Astrocyte (in vitro differentiated cells and primary cell): ENCODE data around the gene SEMA3B. TPM values are rescaled to one million over a fixed set of nuclear protein-coding genes. Genes with fewer than 3 reads are reported as not detected.

Source experiments
- DNase-seq: peaks from one replicate; pipeline ENCODE4 v3.0.0-alpha.2; 2010; ENCODE audit warnings: low read depth
- FAIRE-seq: peaks from 2 replicates; lab custom pipeline; 2011; peaks lifted over from hg19 to GRCh38; lab: Jason Lieb, UNC
- H2AFZ ChIP-seq: 2 replicates; pipeline ENCODE4 v1.6.0; 2012; ENCODE audit warnings: low read depth, low read length, inconsistent platforms
- H3K27ac ChIP-seq: 2 replicates; pipeline ENCODE4 v1.5.1; 2011; ENCODE audit warnings: low read depth, low read length, inconsistent platforms
- H3K27me3 ChIP-seq: 2 replicates; pipeline ENCODE4 v1.6.0; 2011; ENCODE audit warnings: low read length, inconsistent platforms; ENCODE audit not compliant: insufficient read depth
- H3K36me3 ChIP-seq: 2 replicates; pipeline ENCODE4 v1.5.1; 2011; ENCODE audit warnings: low read length, inconsistent platforms; ENCODE audit not compliant: insufficient read depth
- H3K4me1 ChIP-seq: 2 replicates; pipeline ENCODE4 v1.5.1; 2011; ENCODE audit warnings: low read length, inconsistent platforms; ENCODE audit not compliant: insufficient read depth
- H3K4me2 ChIP-seq: 2 replicates; pipeline ENCODE4 v1.6.0; 2012; ENCODE audit warnings: low read length, inconsistent platforms
- H3K4me3 ChIP-seq: 2 replicates; pipeline ENCODE4 v1.5.1; 2011; ENCODE audit warnings: low read depth, mild to moderate bottlenecking, low read length, inconsistent platforms; ENCODE audit not compliant: insufficient read depth
- H3K79me2 ChIP-seq: 2 replicates; pipeline ENCODE4 v1.6.0; 2012; ENCODE audit warnings: mild to moderate bottlenecking, low read length, inconsistent platforms; ENCODE audit not compliant: insufficient read depth
- H3K9ac ChIP-seq: 2 replicates; pipeline ENCODE4 v1.6.0; 2012; ENCODE audit warnings: mild to moderate bottlenecking, low read length, inconsistent platforms
- H3K9me3 ChIP-seq: 2 replicates; pipeline ENCODE4 v1.5.1; 2012; ENCODE audit warnings: low read depth, mild to moderate bottlenecking, low read length, inconsistent platforms; ENCODE audit not compliant: insufficient read depth
- H4K20me1 ChIP-seq: 2 replicates; pipeline ENCODE4 v1.6.0; 2012; ENCODE audit warnings: low read length, inconsistent platforms; ENCODE audit not compliant: insufficient read depth
- H3K27ac Mint-ChIP-seq: one replicate; pipeline ENCODE4 v1.8.0; 2021; ENCODE audit warnings: mild to moderate bottlenecking, mixed read lengths; ENCODE audit not compliant: unreplicated experiment
- H3K27me3 Mint-ChIP-seq: one replicate; pipeline ENCODE4 v1.8.0; 2021; ENCODE audit warnings: low read depth, mixed read lengths; ENCODE audit not compliant: unreplicated experiment
- H3K36me3 Mint-ChIP-seq: one replicate; pipeline ENCODE4 v1.8.0; 2021; ENCODE audit warnings: low read depth, mixed read lengths; ENCODE audit not compliant: unreplicated experiment
- H3K4me1 Mint-ChIP-seq: one replicate; pipeline ENCODE4 v1.8.0; 2021; ENCODE audit warnings: low read depth, mixed read lengths; ENCODE audit not compliant: unreplicated experiment
- H3K4me3 Mint-ChIP-seq: one replicate; pipeline ENCODE4 v1.8.0; 2021; ENCODE audit warnings: mild to moderate bottlenecking, moderate library complexity, mixed read lengths; ENCODE audit not compliant: unreplicated experiment
- H3K9me3 Mint-ChIP-seq: one replicate; pipeline ENCODE4 v1.8.0; 2021; ENCODE audit warnings: mild to moderate bottlenecking, mixed read lengths; ENCODE audit not compliant: unreplicated experiment
- EZH2 ChIP-seq: IDR thresholded peaks from 2 replicates; pipeline ENCODE4 v1.6.1; 2012; ENCODE audit warnings: mild to moderate bottlenecking, low read length, inconsistent platforms; ENCODE audit not compliant: insufficient read depth
- total RNA-seq: library from RNA; stranded (reverse); gene quantifications from 2 replicates; pipeline ENCODE4 v1.2.1, GENCODE V29; 2021
- TF ChIP-seq, protein P1 (sequence below): IDR thresholded peaks from 2 replicates; pipeline ENCODE4 v1.5.1; 2011; ENCODE audit warnings: low read depth, mild to moderate bottlenecking, inconsistent platforms, low read length, moderate library complexity; ENCODE audit not compliant: insufficient read depth

SEMA3B gene
- total RNA-seq, 1 donor from 2014 or later: 5.9 TPM

DNA sequence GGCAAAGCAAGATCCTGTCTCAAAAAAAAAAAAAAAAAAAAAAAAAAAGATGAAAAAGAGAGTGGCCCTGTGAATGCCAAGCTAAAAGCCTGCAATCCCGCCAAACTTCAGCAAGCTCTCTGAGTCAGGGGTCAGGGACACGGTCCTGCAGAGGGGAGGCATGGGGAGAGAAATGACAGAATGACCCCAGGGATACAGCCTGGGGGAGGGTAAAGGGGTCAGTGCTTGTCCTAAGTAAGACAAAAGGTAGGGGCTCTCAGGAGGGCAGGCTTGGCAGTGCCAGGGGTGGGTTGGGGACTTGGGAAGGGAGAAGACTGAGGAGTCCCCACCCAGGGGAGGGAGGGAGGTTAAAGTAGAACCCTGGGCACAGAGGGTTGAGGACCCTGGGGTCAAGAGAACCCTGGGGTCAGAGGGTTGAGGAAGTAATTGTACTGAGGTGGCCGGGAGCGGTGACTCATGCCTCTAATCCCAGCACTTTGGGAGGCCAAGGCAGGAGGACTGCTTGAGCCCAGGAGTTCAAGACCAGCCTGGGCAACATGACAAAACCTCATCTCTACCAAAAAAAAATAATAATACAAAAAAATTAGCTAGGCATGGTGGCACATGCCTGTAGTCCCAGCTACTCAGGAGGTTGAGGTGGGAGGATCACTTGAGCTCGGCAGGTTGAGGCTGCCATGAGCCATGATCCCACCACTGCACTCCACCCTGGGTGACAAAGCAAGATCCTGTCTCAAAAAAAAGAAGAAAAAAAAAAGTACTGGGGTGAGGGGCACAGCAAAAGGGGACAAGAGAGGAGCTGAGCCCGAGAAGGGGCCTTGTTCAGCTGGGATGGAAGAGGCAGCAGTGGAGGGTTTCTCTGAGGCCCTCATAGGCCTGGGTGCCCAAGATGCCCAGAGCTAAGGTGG, 5.2 kb upstream of the SEMA3B start:
- Histone ChIP-seq H3K79me2 (no peaks in the 10 kb centered on the region), H3K4me1 (peaks cover 40% of the 10 kb centered on the region), H3K4me2 (peak overlapping the region; percentile 67), H3K9me3 (no peaks in the 10 kb centered on the region), H4K20me1 (no peaks in the 10 kb centered on the region), H3K9ac (peak overlapping the region; percentile 34), H3K36me3 (peaks cover 3% of the 10 kb centered on the region), H3K27ac (peak overlapping the region; percentile 59), H2AFZ (no peak overlapping the region), H3K4me3 (no peak overlapping the region), H3K27me3 (no peaks in the 10 kb centered on the region)
- H3K9me3 Mint-ChIP-seq: no peaks in the 10 kb centered on the region
- no peak for TF ChIP-seq EZH2
- TF ChIP-seq, protein P1, sequence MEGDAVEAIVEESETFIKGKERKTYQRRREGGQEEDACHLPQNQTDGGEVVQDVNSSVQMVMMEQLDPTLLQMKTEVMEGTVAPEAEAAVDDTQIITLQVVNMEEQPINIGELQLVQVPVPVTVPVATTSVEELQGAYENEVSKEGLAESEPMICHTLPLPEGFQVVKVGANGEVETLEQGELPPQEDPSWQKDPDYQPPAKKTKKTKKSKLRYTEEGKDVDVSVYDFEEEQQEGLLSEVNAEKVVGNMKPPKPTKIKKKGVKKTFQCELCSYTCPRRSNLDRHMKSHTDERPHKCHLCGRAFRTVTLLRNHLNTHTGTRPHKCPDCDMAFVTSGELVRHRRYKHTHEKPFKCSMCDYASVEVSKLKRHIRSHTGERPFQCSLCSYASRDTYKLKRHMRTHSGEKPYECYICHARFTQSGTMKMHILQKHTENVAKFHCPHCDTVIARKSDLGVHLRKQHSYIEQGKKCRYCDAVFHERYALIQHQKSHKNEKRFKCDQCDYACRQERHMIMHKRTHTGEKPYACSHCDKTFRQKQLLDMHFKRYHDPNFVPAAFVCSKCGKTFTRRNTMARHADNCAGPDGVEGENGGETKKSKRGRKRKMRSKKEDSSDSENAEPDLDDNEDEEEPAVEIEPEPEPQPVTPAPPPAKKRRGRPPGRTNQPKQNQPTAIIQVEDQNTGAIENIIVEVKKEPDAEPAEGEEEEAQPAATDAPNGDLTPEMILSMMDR: no peak
- H3K27ac Mint-ChIP-seq: peak overlapping the region; percentile 20
- peaks cover 23% of the 10 kb centered on the region for H3K4me1 Mint-ChIP-seq
- FAIRE-seq: no peak
- peaks cover 2% of the 10 kb centered on the region for H3K27me3 Mint-ChIP-seq
- H3K36me3 Mint-ChIP-seq: no peaks in the 10 kb centered on the region
- DNase-seq: no peak
- no peak overlapping the region for H3K4me3 Mint-ChIP-seq

DNA sequence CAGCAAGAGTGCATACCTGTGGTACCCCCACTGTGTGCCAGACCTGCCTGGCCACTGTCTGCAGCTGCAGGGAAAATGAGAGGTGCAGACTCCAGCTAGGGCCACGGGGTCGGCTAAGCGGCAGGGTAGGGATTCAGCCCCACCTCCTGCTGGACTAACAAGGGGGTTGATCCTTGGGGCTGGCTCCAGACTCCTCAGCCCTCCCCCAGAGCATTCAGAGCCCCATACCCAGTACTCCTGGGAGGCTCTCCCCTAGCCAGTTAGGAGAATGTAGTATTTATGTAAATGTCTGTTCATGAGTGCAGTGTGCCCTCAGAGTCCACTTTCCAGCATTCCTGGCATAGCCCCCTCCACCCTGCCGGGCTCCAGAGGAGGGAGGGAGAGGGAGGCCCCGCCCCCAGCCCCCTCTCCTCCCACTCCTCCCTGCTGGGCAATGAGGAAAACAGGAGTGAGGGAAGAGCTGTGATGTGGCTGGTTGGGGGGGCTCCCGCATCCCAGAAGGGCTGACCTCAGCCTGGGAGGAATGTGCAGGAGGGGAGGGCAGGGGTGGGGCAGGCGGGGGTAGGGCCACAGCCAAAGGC, 4.5 kb upstream of the SEMA3B start:
- H3K4me3 Mint-ChIP-seq: no peak overlapping the region
- H3K4me2 ChIP-seq: peak overlapping the region; percentile 67
- TF ChIP-seq, protein P1: no peak
- no peak for TF ChIP-seq EZH2
- peak overlapping the region; percentile 81 for H3K27ac Mint-ChIP-seq
- H3K9me3 Mint-ChIP-seq: no peaks in the 10 kb centered on the region
- FAIRE-seq: no peak
- no peaks in the 10 kb centered on the region for H3K79me2 ChIP-seq
- H3K9me3 ChIP-seq: no peaks in the 10 kb centered on the region
- no peaks in the 10 kb centered on the region for H3K36me3 Mint-ChIP-seq
- peaks cover 47% of the 10 kb centered on the region for H3K4me1 ChIP-seq
- H3K4me3 ChIP-seq: no peak overlapping the region
- H4K20me1 ChIP-seq: no peaks in the 10 kb centered on the region
- peaks cover 3% of the 10 kb centered on the region for H3K27me3 Mint-ChIP-seq
- H3K9ac ChIP-seq: peak overlapping the region; percentile 58
- no peak overlapping the region for H2AFZ ChIP-seq
- DNase-seq: peak; percentile 94
- no peaks in the 10 kb centered on the region for H3K36me3 ChIP-seq
- H3K27ac ChIP-seq: peak overlapping the region; percentile 67
- peaks cover 22% of the 10 kb centered on the region for H3K4me1 Mint-ChIP-seq
- H3K27me3 ChIP-seq: no peaks in the 10 kb centered on the region
